OCI-LY7 (cell line): Measurements from ENCODE around the gene MIOX.

Experiments
- EZH2phosphoT487 ChIP-seq: fragments of 200-600 bp; sonication (generic); IDR thresholded peaks from 2 replicates; pipeline ENCODE4 v1.6.1; 2018; ENCODE audit warnings: low read depth, borderline replicate concordance, mild to moderate bottlenecking, mixed run types, antibody characterized with exemption, low read length, moderate library complexity, mixed read lengths
- TF ChIP-seq, protein P1 (sequence below): fragments of 200-600 bp; sonication (generic); conservative IDR thresholded peaks from 2 replicates; pipeline ENCODE4 v1.5.1; 2014; ENCODE audit warnings: mild to moderate bottlenecking, antibody characterized with exemption, low read length, moderate library complexity, mixed read lengths

DNA sequence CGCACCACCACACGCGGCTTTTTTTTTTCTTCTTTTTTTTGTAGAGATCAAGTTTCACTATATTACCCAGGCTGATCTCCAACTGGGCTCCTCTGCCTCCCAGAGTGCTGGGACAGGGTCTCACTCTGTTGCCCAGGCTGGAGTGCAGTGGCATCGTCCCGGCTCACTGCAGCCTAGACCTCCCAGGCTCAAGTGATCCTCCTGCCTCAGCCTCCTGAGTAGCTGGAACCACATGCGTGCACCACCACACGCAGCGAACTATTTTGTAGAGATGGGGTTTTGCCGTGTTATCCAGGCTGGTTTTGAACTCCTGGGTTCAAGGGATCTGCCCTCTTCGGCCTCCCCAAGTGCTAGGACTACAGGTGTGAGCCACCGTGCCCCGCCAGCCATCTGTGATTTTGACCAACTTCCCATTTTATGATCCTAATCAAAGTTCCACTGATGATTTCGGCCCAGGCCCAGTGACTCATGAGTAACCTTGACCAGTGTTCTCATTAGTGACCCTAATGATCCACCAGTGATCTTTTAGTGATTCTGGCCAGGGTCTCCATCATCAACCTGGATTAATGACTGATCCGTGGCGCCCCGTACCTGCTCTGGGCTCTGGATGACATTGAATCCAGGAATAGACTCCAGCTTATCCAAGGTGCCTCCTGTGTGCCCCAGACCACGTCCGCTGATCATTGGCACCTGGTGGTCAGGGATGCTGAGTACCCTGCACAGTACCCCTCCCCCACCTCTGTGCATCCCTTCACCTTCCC lies 41.4 kb downstream of the MIOX start:
- TF ChIP-seq, protein P1, sequence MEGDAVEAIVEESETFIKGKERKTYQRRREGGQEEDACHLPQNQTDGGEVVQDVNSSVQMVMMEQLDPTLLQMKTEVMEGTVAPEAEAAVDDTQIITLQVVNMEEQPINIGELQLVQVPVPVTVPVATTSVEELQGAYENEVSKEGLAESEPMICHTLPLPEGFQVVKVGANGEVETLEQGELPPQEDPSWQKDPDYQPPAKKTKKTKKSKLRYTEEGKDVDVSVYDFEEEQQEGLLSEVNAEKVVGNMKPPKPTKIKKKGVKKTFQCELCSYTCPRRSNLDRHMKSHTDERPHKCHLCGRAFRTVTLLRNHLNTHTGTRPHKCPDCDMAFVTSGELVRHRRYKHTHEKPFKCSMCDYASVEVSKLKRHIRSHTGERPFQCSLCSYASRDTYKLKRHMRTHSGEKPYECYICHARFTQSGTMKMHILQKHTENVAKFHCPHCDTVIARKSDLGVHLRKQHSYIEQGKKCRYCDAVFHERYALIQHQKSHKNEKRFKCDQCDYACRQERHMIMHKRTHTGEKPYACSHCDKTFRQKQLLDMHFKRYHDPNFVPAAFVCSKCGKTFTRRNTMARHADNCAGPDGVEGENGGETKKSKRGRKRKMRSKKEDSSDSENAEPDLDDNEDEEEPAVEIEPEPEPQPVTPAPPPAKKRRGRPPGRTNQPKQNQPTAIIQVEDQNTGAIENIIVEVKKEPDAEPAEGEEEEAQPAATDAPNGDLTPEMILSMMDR: no peak
- no peak for TF ChIP-seq EZH2phosphoT487
